Measurements from ENCODE around the gene FUT3. TPM values are rescaled to one million over a fixed set of nuclear protein-coding genes. Genes with fewer than 3 reads are reported as not detected.

Gene FUT3
- total and polyA plus RNA-seq, 2 donors (not counting 1 experiment from before 2014, with no cell fraction given): not detected

- H3K79me2 ChIP-seq (ENCODE audit: control insufficient read depth, insufficient read depth, low read length): no peaks in the 10 kb centered on the region
- no peak overlapping the region for H3K4me3 ChIP-seq (replicated peaks in 1 of 4; ENCODE audit: control extremely low read depth in 1 of 4, insufficient read depth in 1 of 4, low read depth in 3 of 4, low read length in 4 of 4)
- H3K27ac ChIP-seq (ENCODE audit: insufficient read depth, low read length): no peak overlapping the region
- no peak overlapping the region for H2AFZ ChIP-seq (ENCODE audit: low read length)
- no peak overlapping the region for H3K4me2 ChIP-seq (ENCODE audit: extremely low read depth, insufficient read depth, low read length)
- no peak overlapping the region for H3K9ac ChIP-seq (ENCODE audit: insufficient read depth, low read length)
- no peaks in the 10 kb centered on the region for H3K27me3 ChIP-seq (ENCODE audit: control insufficient read depth, insufficient read depth, low read length)
- TF ChIP-seq CTCF (conservative IDR thresholded peaks at IDR 0.05 in 1 of 2, IDR thresholded peaks at IDR 0.05 in 1 of 2; ENCODE audit: low read depth in 1 of 2, low read length in 2 of 2): no peak
- peak in 1 of 2 donors; percentile 37 for DNase-seq (ENCODE audit: low read depth in 2 of 2)
- no peaks in the 10 kb centered on the region for H3K9me3 ChIP-seq (ENCODE audit: control insufficient read depth, insufficient read depth, low read depth, low read length)
- H3K36me3 ChIP-seq (ENCODE audit: control insufficient read depth, insufficient read depth, low read length): no peaks in the 10 kb centered on the region
- H4K20me1 ChIP-seq (ENCODE audit: control insufficient read depth, extremely low read depth, insufficient read depth, low read length): no peaks in the 10 kb centered on the region
- peaks cover 5% of the 10 kb centered on the region for H3K4me1 ChIP-seq (ENCODE audit: control insufficient read depth, extremely low read depth, insufficient read depth, low read length)
These were observed 31.2 kb upstream of the FUT3 start for GRCh38 chr19:5882421-5882968.

DNA sequence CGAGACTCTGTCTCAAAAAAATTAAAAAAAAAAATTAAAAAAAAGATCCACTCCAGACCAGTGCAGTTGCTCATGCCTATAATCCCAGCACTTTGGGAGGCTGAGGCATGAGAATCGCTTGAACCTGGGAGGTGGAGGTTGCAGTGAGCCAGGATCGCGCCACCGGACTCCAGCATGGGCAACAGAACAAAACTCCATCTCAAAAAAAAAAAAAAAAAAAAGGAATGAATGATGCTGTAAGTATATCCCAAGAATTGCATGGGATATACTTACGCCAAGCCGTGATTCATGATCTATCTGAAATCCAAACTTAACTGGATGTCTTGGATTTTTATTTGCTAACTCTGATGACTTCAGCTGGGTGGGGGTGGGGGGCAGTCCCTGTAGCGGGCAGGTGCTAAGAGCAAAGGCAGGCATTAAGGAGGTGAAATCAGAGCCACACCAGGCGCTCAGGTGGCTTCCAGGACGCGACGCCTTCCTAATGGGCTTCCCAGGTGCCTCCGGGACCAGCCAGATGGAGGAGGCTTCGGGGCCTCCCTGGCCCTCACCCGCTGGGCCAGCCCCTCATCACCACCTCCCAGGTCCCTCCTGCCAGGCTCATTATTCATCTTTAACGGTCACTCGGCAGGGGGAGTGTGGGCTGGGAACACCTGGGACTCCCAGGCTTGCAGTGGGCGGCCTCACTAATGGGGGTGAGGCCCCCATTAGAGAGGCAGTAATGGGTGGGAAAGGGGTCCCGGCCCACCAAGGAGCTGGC is 30.5 kb upstream of the FUT3 start:
- H3K9me3 ChIP-seq (ENCODE audit: control insufficient read depth, insufficient read depth, low read depth, low read length): no peaks in the 10 kb centered on the region
- H3K4me1 ChIP-seq (ENCODE audit: control insufficient read depth, extremely low read depth, insufficient read depth, low read length): peaks cover 5% of the 10 kb centered on the region
- no peak overlapping the region for H3K27ac ChIP-seq (ENCODE audit: insufficient read depth, low read length)
- no peaks in the 10 kb centered on the region for H3K79me2 ChIP-seq (ENCODE audit: control insufficient read depth, insufficient read depth, low read length)
- no peak overlapping the region for H2AFZ ChIP-seq (ENCODE audit: low read length)
- DNase-seq (ENCODE audit: low read depth in 2 of 2): no peak
- no peak overlapping the region for H3K4me2 ChIP-seq (ENCODE audit: extremely low read depth, insufficient read depth, low read length)
- no peak overlapping the region for H3K9ac ChIP-seq (ENCODE audit: insufficient read depth, low read length)
- no peak overlapping the region for H3K4me3 ChIP-seq (replicated peaks in 1 of 4; ENCODE audit: control extremely low read depth in 1 of 4, insufficient read depth in 1 of 4, low read depth in 3 of 4, low read length in 4 of 4)
- TF ChIP-seq CTCF (conservative IDR thresholded peaks at IDR 0.05 in 1 of 2, IDR thresholded peaks at IDR 0.05 in 1 of 2; ENCODE audit: low read depth in 1 of 2, low read length in 2 of 2) (no peak), EZH2 (IDR thresholded peaks at IDR 0.05; ENCODE audit: low read length, missing control alignments) (no peak)
- no peaks in the 10 kb centered on the region for H4K20me1 ChIP-seq (ENCODE audit: control insufficient read depth, extremely low read depth, insufficient read depth, low read length)
- H3K27me3 ChIP-seq (ENCODE audit: control insufficient read depth, insufficient read depth, low read length): no peaks in the 10 kb centered on the region
- H3K36me3 ChIP-seq (ENCODE audit: control insufficient read depth, insufficient read depth, low read length): no peaks in the 10 kb centered on the region

DNA sequence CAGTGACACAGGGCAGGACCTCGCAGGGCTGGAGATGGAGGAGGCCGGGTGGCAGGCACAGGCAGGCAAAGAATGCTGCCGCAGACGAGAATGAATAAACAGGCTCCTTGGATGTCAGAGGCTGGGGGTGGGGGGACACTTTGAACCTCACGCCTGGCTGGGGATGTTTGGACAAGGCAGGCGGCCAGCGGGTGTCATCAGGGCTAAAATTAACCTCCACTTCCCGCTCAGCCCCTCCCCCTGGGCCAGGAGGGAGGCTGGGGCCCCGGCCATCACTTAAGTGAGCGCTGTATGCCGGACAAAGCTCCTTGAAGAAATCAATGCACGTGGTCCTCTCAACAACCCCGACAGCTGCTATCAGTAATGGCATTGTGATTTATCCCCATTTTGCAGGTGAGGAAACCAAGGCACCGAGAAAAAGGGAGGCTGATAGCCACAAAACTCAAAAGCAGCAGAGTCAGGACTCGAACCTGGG is 29.4 kb upstream of the FUT3 start:
- Histone ChIP-seq H3K79me2 (ENCODE audit: control insufficient read depth, insufficient read depth, low read length) (no peaks in the 10 kb centered on the region), H3K4me2 (ENCODE audit: extremely low read depth, insufficient read depth, low read length) (peak overlapping the region; percentile 23)

More for the DNA sequence above, 29.4 kb upstream of the FUT3 start:
- peak; percentile 66 to 72 for DNase-seq (ENCODE audit: low read depth in 2 of 2)
- no peak overlapping the region for H3K27ac ChIP-seq (ENCODE audit: insufficient read depth, low read length)
- no peaks in the 10 kb centered on the region for H4K20me1 ChIP-seq (ENCODE audit: control insufficient read depth, extremely low read depth, insufficient read depth, low read length)
- no peaks in the 10 kb centered on the region for H3K36me3 ChIP-seq (ENCODE audit: control insufficient read depth, insufficient read depth, low read length)
- no peak overlapping the region for H2AFZ ChIP-seq (ENCODE audit: low read length)
- no peak overlapping the region for H3K9ac ChIP-seq (ENCODE audit: insufficient read depth, low read length)
- peaks cover 5% of the 10 kb centered on the region for H3K4me1 ChIP-seq (ENCODE audit: control insufficient read depth, extremely low read depth, insufficient read depth, low read length)
- TF ChIP-seq EZH2 (IDR thresholded peaks at IDR 0.05; ENCODE audit: low read length, missing control alignments) (no peak), CTCF (conservative IDR thresholded peaks at IDR 0.05 in 1 of 2, IDR thresholded peaks at IDR 0.05 in 1 of 2; ENCODE audit: low read depth in 1 of 2, low read length in 2 of 2) (no peak)
- H3K4me3 ChIP-seq (replicated peaks in 1 of 4; ENCODE audit: control extremely low read depth in 1 of 4, insufficient read depth in 1 of 4, low read depth in 3 of 4, low read length in 4 of 4): no peak overlapping the region
- H3K9me3 ChIP-seq (ENCODE audit: control insufficient read depth, insufficient read depth, low read depth, low read length): no peaks in the 10 kb centered on the region
- no peaks in the 10 kb centered on the region for H3K27me3 ChIP-seq (ENCODE audit: control insufficient read depth, insufficient read depth, low read length)
